Endothelial cell of umbilical vein (primary cell): Measurements from ENCODE around the gene MPDU1. TPM values are rescaled to one million over a fixed set of nuclear protein-coding genes. Genes with fewer than 3 reads are reported as not detected.

ENCODE experiments used
- BruUV-seq: library from RNA; stranded (reverse); fragments of 400-500 nt; replicated peaks from 2 replicates; lab custom pipeline; 2021; lab: Mats Ljungman, UMichigan
- CTCF ChIA-PET: fragments of 300-600, 350-600 bp; sonication (Branson Sonifier 250); formaldehyde crosslinking; loops from one replicate; lab custom pipeline; 2021; ENCODE audit warnings: antibody characterized with exemption, inconsistent platforms; lab: Charles Lee
- POLR2A ChIA-PET: fragments of 300-600, 350-600 bp; sonication (Branson Sonifier 250); formaldehyde crosslinking; loops from one replicate; lab custom pipeline; 2021; ENCODE audit warnings: antibody characterized with exemption, inconsistent platforms; lab: Charles Lee
- DNase-seq: peaks from one replicate; pipeline ENCODE4 v3.0.0-alpha.2; 2011; ENCODE audit warnings: low read depth, low spot score
- FAIRE-seq: peaks from 2 replicates; lab custom pipeline; 2011; peaks lifted over from hg19 to GRCh38; lab: Jason Lieb, UNC
- H2AFZ ChIP-seq: 2 replicates; pipeline ENCODE4 v1.6.0; 2012; ENCODE audit warnings: low read depth, low read length, control low read depth, inconsistent platforms
- H3K27ac ChIP-seq: 2 replicates; pipeline ENCODE4 v1.5.1; 2011; ENCODE audit warnings: low read depth, mild to moderate bottlenecking, control low read depth, low read length, moderate library complexity; ENCODE audit not compliant: insufficient read depth
- H3K27me3 ChIP-seq, 2 experiments: 2 replicates each; pipeline versions ENCODE4 v1.6.0 to v1.6.1; 2011; ENCODE audit warnings: low read length in 2 of 2, mixed read lengths in 1 of 2; ENCODE audit not compliant: control insufficient read depth in 2 of 2, insufficient read depth in 2 of 2
- H3K36me3 ChIP-seq, 2 experiments: 2 replicates in 1 of 2; 3 replicates in 1 of 2; pipeline ENCODE4 v1.5.1; 2011; ENCODE audit warnings: low read length in 2 of 2, mild to moderate bottlenecking in 1 of 2, moderate library complexity in 1 of 2; ENCODE audit not compliant: control insufficient read depth in 2 of 2, insufficient read depth in 2 of 2; ENCODE audit errors: extremely low read depth in 1 of 2
- H3K4me1 ChIP-seq: 3 replicates; pipeline ENCODE4 v1.5.1; 2011; ENCODE audit warnings: mild to moderate bottlenecking, low read length; ENCODE audit not compliant: control insufficient read depth, insufficient read depth; ENCODE audit errors: extremely low read depth
- H3K4me2 ChIP-seq: 2 replicates; pipeline ENCODE4 v1.6.1; 2011; ENCODE audit warnings: low read length, control low read depth, mixed read lengths; ENCODE audit not compliant: insufficient read depth
- H3K4me3 ChIP-seq, 3 experiments: fragments of 200-600 bp in 1 of 3; sonication (generic), shearing (Covaris generic) in 1 of 3; replicated peaks in 1 of 3; 2 replicates each; pipeline ENCODE4 v1.5.1; 2011 to 2016; ENCODE audit warnings: control low read depth in 3 of 3, low read length in 3 of 3, mild to moderate bottlenecking in 2 of 3, inconsistent platforms in 1 of 3, low read depth in 1 of 3, moderate library complexity in 1 of 3; ENCODE audit not compliant: insufficient read depth in 1 of 3
- H3K79me2 ChIP-seq: 2 replicates; pipeline ENCODE4 v1.6.0; 2012; ENCODE audit warnings: low read length, inconsistent platforms; ENCODE audit not compliant: control insufficient read depth, insufficient read depth
- H3K9ac ChIP-seq: replicated peaks from 2 replicates; pipeline ENCODE3; 2011; ENCODE audit warnings: low read length, control low read depth; ENCODE audit not compliant: insufficient read depth; ENCODE audit errors: extremely low read depth
- H3K9me1 ChIP-seq: replicated peaks from 3 replicates; pipeline ENCODE4 v1.6.0; 2011; ENCODE audit warnings: mild to moderate bottlenecking, low read length; ENCODE audit not compliant: control insufficient read depth, insufficient read depth; ENCODE audit errors: extremely low read depth
- H3K9me3 ChIP-seq: replicated peaks from 2 replicates; pipeline ENCODE4 v1.5.1; 2012; ENCODE audit warnings: low read length, inconsistent platforms; ENCODE audit not compliant: control insufficient read depth, insufficient read depth
- H4K20me1 ChIP-seq: replicated peaks from 2 replicates; pipeline ENCODE3; 2011; ENCODE audit warnings: mild to moderate bottlenecking, low read length; ENCODE audit not compliant: control insufficient read depth, insufficient read depth; ENCODE audit errors: extremely low read depth
- EZH2 ChIP-seq: IDR thresholded peaks from 2 replicates; pipeline ENCODE4 v1.6.1; 2012; ENCODE audit warnings: borderline replicate concordance, low read depth, mild to moderate bottlenecking, moderate library complexity, low read length, inconsistent platforms; ENCODE audit not compliant: severe bottlenecking
- FOS ChIP-seq: IDR thresholded peaks from 2 replicates; pipeline ENCODE4 v1.6.1; 2011; ENCODE audit warnings: mild to moderate bottlenecking, low read length, moderate library complexity, borderline replicate concordance; ENCODE audit not compliant: insufficient read depth
- GATA2 ChIP-seq: IDR thresholded peaks from 2 replicates; pipeline ENCODE4 v1.7.0; 2011; ENCODE audit warnings: low read depth, mild to moderate bottlenecking, moderate library complexity, mixed read lengths, low read length; ENCODE audit not compliant: insufficient read length, insufficient read depth
- JUN ChIP-seq: IDR thresholded peaks from 2 replicates; pipeline ENCODE4 v1.6.1; 2011; ENCODE audit warnings: borderline replicate concordance, low read depth; ENCODE audit not compliant: insufficient read length, insufficient read depth
- POLR2A ChIP-seq: IDR thresholded peaks from 2 replicates; pipeline ENCODE4 v1.6.1; 2012; ENCODE audit warnings: low read depth, mild to moderate bottlenecking, control low read depth, low read length
- dilution Hi-C: fragments of 300-500 bp; cut with MboI; formaldehyde crosslinking; loops from one replicate; pipeline ENCODE4 v1.15.0; 2019; ENCODE audit warnings: low sequenced_read_pairs; ENCODE audit not compliant: extremely low pct_ligation_motif_present
- intact Hi-C: fragments of 100-400 bp; cut with micrococcal nuclease; formaldehyde crosslinking; loops from one replicate; pipeline ENCODE4 v1.10.0; 2022
- polyA plus RNA-seq, 4 experiments: library from polyadenylated mRNA; depleted of rRNA in 3 of 4; stranded (reverse) in 3 of 4; unstranded in 1 of 4; fragments of >200 nt; gene quantifications; 2 replicates each; pipeline versions ENCODE4 v1.2.1 to v1.2.3, GENCODE V29; 2011 to 2012; ENCODE audit warnings: missing spikeins in 1 of 4
- total RNA-seq: library from RNA; stranded (reverse); gene quantifications from 2 replicates; pipeline ENCODE4 v1.2.3, GENCODE V29; 2021
- TF ChIP-seq, protein P1 (sequence below), 2 donors: IDR thresholded peaks; 1 replicate in 1 of 2; 2 replicates in 1 of 2; pipeline ENCODE4 v1.5.1; 2011; ENCODE audit warnings: low read length in 2 of 2, mild to moderate bottlenecking in 2 of 2, moderate library complexity in 2 of 2, control low read depth in 1 of 2, inconsistent platforms in 1 of 2, low read depth in 1 of 2; ENCODE audit not compliant: insufficient read depth in 1 of 2; ENCODE audit errors: extremely low read depth in 1 of 2

Gene MPDU1
- total and polyA plus RNA-seq, 2 donors (not counting 3 experiments of a cell fraction or from before 2014, with no cell fraction given): 78.0 to 368 TPM

DNA sequence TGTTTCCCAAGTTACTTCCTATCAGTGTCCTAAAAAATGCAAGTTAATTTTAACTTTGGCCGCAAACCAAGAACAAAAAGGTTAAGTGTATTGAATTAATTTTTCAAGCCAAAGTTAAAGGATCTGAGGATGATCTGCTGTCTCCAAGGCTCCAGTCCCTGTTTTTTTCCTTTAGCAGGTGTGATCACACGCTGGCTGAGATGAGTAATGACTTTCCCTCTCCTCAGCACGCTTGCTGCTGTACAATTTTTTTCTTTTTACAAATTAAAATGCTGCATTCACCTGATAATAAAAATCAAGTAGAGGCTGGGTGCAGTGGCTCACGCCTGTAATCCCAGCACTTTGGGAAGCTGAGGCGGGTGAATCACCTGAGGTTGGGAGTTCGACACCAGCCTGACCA lies 38.7 kb upstream of the MPDU1 start:
- no peak overlapping the region for H2AFZ ChIP-seq
- H3K9ac ChIP-seq: no peak overlapping the region
- H3K36me3 ChIP-seq: no peaks in the 10 kb centered on the region
- no peak overlapping the region for H3K4me2 ChIP-seq
- H4K20me1 ChIP-seq: no peaks in the 10 kb centered on the region
- FAIRE-seq: peak; percentile 26
- dilution Hi-C loops: no loop called here
- H3K9me3 ChIP-seq: no peaks in the 10 kb centered on the region
- ChIA-PET CTCF (interaction anchor here (2.8 kb wide), 1 partner anchor 16 kb away, joined by 7 read pairs; the partner anchor contains the start of gene SENP3), POLR2A (no interaction called here)
- H3K79me2 ChIP-seq: no peaks in the 10 kb centered on the region
- peaks cover 0 to 9% of the 10 kb centered on the region in 2 experiments for H3K27me3 ChIP-seq
- no TSS peak for BruUV-seq
- no peak for DNase-seq
- H3K27ac ChIP-seq: no peak overlapping the region
- H3K9me1 ChIP-seq: no peaks in the 10 kb centered on the region
- intact Hi-C loops: no loop called here
- H3K4me1 ChIP-seq: peaks cover 10% of the 10 kb centered on the region
- H3K4me3 ChIP-seq: no peak overlapping the region
- TF ChIP-seq EZH2 (no peak), FOS (no peak), JUN (no peak), POLR2A (no peak), GATA2 (no peak)
- TF ChIP-seq, protein P1, sequence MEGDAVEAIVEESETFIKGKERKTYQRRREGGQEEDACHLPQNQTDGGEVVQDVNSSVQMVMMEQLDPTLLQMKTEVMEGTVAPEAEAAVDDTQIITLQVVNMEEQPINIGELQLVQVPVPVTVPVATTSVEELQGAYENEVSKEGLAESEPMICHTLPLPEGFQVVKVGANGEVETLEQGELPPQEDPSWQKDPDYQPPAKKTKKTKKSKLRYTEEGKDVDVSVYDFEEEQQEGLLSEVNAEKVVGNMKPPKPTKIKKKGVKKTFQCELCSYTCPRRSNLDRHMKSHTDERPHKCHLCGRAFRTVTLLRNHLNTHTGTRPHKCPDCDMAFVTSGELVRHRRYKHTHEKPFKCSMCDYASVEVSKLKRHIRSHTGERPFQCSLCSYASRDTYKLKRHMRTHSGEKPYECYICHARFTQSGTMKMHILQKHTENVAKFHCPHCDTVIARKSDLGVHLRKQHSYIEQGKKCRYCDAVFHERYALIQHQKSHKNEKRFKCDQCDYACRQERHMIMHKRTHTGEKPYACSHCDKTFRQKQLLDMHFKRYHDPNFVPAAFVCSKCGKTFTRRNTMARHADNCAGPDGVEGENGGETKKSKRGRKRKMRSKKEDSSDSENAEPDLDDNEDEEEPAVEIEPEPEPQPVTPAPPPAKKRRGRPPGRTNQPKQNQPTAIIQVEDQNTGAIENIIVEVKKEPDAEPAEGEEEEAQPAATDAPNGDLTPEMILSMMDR (IDR thresholded peaks at IDR 0.05; ENCODE audit: extremely low read depth in 1 of 2, insufficient read depth in 1 of 2, low read depth in 1 of 2, low read length in 2 of 2): no peak
